ENCODE data around the gene TAL2.

The TAL2 gene

DNA sequence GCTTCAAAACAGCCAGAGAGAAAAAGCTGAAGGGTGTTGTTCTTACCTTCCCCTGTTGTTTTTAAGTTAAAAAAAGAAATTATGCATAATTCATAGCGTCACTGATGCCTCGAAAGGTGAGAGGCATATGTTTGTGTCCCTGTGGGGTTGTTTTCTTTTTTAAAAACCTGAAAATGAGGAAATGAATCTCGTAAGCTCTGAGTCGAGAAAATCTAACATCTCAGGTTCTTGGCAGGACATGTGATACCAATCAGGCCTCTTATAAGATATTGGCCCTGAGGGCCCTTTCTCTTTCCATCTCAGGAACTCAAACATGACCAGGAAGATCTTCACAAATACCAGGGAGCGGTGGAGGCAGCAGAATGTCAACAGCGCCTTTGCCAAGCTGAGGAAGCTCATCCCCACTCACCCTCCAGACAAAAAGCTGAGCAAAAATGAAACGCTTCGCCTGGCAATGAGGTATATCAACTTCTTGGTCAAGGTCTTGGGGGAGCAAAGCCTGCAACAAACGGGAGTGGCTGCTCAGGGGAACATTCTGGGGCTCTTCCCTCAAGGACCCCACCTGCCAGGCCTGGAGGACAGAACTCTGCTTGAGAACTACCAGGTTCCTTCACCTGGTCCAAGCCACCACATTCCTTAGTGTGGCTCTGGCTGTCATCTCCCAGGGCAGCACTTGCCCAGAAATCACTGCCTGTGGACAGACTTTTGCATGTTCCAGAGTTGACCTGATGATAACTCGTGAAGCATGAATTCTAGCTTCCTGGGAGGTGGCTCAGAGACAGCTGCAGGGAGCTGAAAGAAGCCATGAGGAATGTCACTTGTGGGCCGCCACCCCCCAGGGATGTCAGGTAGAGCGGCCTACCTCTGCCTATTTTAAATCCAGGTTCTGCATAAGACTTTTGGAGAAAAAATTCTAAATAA lies at the start of gene TAL2:
TAL2 (plus strand) TSS at position 274 of the 921 bp plus-strand sequence; CDS start at position 314, 40 bp downstream.
- no peak for DNase-seq (ENCODE audit: low read depth, low spot score)

GRCh38 chr9:105621001-105621400 lies 41.3 kb upstream of the TAL2 start:
- no peak for DNase-seq (ENCODE audit: low read depth, low spot score)

DNA sequence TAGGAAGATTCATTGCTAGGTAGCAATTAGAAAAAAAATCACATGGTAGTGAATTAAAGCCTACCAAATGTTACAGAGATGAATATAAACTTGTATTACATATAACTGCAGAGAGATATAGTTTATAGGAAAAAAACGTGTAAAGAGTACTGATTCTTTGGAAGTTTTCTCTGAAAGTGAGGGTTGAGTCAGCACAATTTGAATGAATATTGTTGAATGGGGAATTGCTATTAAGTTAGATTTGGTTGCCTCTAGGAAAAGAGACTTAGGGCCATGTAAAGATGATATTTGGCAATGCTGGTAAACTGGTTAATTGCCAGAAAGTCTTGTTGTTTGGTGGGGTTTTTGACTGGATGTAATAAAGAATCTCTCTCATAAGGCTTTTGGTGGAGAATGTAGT lies 37.2 kb upstream of the TAL2 start:
- no peak for DNase-seq (ENCODE audit: low read depth, low spot score)

GRCh38 chr9:105632807-105633206 lies 29.4 kb upstream of the TAL2 start:
- no peak for DNase-seq (ENCODE audit: low read depth, low spot score)

- no peak for DNase-seq (ENCODE audit: low read depth, low spot score)
Observed at GRCh38 chr9:105633411-105633810, 28.8 kb upstream of the TAL2 start.

- DNase-seq (ENCODE audit: low read depth, low spot score), result no peak
Observed at GRCh38 chr9:105636331-105636730, 25.9 kb upstream of the TAL2 start.

DNA sequence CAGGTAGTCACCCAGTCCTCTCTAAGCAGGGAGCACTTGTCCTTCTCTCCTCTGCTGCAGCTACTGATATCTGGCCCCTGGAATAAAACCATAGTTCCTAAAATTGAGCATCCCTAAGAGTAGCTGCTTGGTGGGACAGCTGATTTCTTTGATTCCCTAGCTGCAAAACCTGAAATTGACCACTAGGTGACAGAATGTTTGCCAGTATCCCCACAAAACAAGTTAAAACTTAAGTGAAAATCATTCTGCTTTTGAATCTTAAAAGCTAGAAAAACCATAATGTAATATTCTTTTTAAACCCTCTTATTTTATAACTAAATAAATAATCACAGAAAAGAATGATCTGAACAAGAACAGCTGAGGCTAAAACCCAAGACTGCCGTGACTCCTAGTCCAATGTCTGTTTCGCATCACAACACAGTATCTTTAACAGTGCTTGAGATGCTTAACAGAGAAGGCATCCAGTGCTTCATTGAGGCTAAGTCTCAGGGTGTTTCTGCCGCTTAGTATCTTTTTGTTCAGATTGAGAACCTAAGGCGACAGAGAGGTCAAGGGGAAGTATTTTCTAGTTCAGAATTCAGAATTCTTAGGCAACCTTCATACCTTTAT lies 24.4 kb upstream of the TAL2 start:
- no peak for DNase-seq (ENCODE audit: low read depth, low spot score)

- no peak for DNase-seq (ENCODE audit: low read depth, low spot score)
Observed at GRCh38 chr9:105639936-105640335, 22.3 kb upstream of the TAL2 start.

GRCh38 chr9:105643795-105644194 lies 18.5 kb upstream of the TAL2 start:
- no peak for DNase-seq (ENCODE audit: low read depth, low spot score)

DNA sequence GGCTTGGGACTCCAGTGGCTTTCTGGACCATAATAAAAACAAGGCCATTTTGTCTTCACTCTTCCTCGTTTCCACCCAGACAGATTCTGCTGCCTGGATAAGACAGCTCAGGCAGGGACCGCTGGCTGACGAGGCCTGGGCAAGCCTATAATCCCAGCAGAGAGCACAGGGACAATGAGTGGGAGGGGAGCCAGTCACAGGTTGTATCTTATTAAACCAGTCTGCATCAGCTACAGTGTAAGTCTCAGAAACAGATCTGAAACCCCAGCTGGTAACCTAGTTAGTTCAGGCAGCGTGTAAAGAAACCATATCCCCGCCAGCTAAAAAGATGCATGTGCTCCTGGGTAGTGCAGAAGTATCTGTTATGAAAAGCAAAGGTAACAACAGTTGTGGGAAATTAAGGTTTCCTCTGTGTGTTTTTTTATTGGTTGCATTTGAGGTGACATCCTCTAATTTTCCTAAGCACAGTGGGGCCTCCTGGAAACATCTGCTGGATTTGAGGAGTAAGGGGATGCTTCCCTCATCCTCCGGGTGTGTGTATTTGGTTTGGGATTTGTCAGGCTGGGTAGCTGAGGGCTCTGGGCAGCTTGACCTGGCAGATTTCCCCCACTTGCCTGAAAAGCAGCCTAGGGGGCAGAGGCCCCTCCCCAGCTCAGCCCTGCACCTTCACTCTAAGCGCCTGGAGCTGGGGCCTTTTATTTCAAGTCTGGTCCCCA lies 15.2 kb upstream of the TAL2 start:
- DNase-seq (ENCODE audit: low read depth, low spot score), result no peak

- no peak for DNase-seq (ENCODE audit: low read depth, low spot score)
Observed at GRCh38 chr9:105647595-105648349, 14.5 kb upstream of the TAL2 start.

DNA sequence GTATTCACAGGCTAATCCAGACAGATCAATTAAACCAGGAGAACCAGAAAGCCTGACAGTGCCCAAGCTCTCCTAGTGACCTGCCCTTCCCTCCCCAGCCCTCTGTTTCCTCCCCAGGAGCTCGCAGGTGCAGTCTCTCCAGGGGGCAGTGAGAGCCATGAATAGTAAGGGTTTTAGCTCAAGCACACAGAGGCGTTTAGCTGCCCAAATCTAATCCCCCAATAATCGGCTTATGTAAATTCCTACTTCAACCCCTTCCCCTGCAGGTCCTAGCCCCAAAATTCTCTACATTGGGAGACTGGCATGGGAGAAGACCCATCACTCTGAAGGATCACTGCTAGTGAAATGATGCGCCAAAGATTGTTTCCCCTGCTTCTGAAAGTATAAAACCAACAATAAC lies 10.5 kb upstream of the TAL2 start:
- no peak for DNase-seq (ENCODE audit: low read depth, low spot score)

DNA sequence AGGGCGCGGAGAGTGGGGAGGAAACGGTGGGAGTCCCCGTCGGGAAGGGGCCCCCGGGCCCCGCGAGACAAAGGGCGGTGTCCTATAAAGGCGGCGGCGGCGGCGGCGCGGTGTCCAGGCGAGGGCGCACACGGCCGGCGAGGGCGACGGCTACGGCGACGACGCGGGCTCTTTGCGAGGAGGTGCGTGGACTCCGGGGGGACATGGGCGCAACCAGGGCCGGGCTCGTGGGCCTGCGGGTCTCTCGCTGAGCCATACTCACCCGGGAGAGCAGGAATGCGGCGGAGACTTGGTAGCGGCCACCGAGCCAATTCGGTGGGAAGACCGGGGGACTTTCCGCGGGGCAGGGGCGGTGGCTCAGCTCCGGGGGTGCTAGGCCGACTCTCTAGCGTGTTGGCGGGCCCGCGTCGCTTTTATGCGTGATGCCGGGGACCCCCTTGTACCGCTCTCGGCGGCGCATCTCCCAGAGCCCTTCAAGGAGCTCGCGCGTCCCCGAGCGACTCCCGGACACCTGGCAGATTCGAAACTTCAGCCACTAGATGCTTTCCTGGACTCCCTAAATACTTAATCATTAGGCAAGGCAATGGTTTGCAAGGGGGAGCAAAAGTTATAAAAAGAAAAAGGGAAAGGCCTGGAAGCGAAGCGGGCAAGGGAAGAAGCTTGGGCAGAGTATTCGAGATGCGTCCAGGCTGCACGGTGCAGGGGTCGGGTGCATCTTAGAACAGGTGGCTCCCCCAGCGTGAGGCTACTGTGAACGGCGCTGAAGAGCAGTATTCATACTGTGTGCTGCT lies 5.9 kb upstream of the TAL2 start:
- no peak for DNase-seq (ENCODE audit: low read depth, low spot score)

GRCh38 chr9:105658351-105658750 lies 3.9 kb upstream of the TAL2 start:
- DNase-seq (ENCODE audit: low read depth, low spot score), result no peak

- no peak for DNase-seq (ENCODE audit: low read depth, low spot score)
Observed at GRCh38 chr9:105661011-105661410, 1.2 kb upstream of the TAL2 start.

- DNase-seq (ENCODE audit: low read depth, low spot score), result no peak
Observed at GRCh38 chr9:105663914-105664313, 1.7 kb downstream of the TAL2 start.

DNA sequence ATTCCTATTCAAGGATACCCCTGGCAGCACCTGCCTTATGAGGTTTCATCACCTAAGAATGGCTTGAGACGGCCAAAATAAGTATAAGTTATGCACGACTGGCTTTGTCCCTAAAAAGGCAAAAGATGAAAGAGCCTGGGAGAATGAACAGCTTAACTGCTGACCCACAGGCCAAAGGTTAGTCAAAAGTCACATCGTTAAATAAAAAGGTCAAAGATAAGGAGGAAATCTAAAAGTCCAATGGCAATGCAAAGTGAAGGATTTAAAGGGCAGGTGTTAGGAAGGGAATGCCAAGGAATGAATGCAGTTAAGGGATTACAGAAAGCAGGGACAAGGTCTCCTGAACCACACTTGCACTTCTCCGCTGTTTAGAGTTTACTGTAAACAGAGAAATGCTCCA lies 5.6 kb downstream of the TAL2 start:
- DNase-seq (ENCODE audit: low read depth, low spot score), result no peak

DNA sequence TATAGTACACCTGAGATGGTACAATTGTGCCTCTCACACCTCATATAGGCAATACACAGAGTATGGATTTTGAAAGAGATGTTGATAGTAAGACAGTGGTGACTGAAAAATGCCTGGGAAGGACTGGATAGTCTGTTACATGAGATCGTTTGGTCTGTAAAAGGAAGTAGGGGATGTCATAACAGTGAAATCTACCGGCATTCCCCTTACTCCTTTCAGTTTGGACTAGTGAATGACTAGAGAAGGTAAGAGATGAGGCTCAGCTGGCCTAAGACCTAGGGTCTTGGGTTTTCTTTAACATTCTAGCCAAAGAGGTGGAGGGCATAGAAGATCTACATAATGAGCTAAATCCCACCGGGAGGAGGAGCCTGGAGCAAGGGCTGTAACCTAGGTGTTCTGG lies 8.1 kb downstream of the TAL2 start:
- no peak for DNase-seq (ENCODE audit: low read depth, low spot score)

GRCh38 chr9:105670775-105671174 lies 8.5 kb downstream of the TAL2 start:
- no peak for DNase-seq (ENCODE audit: low read depth, low spot score)

GRCh38 chr9:105672711-105673234 lies 10.5 kb downstream of the TAL2 start:
- no peak for DNase-seq (ENCODE audit: low read depth, low spot score)
